Upper lobe of right lung (tissue), 1 donor: ENCODE measurements around the gene PSMB8. TPM values are rescaled to one million over a fixed set of nuclear protein-coding genes. Genes with fewer than 3 reads are reported as not detected.
A peak's percentile ranks its signal among the peaks of the same experiment; 100 is the strongest.

ENCODE experiments used
- ATAC-seq: fragments of 200-7000 bp; cut with Tn5 transposase; one replicate; pipeline ENCODE4 v1.9.1; 2020; ENCODE audit warnings: mild to moderate bottlenecking, moderate library complexity
- DNase-seq: peaks from one replicate; pipeline ENCODE4 v3.0.0-alpha.2; 2020
- H3K27ac ChIP-seq: fragments of 200-600 bp; one replicate; pipeline ENCODE4 v1.8.0; 2022
- H3K27me3 ChIP-seq: fragments of 200-600 bp; one replicate; pipeline ENCODE4 v1.8.0; 2022; ENCODE audit warnings: mild to moderate bottlenecking
- H3K36me3 ChIP-seq: fragments of 200-600 bp; one replicate; pipeline ENCODE4 v1.8.0; 2022
- H3K4me1 ChIP-seq: fragments of 200-600 bp; one replicate; pipeline ENCODE4 v1.8.0; 2022
- H3K4me3 ChIP-seq: fragments of 200-600 bp; one replicate; pipeline ENCODE4 v1.8.0; 2022; ENCODE audit warnings: mild to moderate bottlenecking
- H3K9me3 ChIP-seq: fragments of 200-600 bp; one replicate; pipeline ENCODE4 v1.8.0; 2022
- CTCF ChIP-seq: fragments of 200-600 bp; IDR thresholded peaks from one replicate; pipeline ENCODE4 v1.8.0; 2022; ENCODE audit warnings: antibody characterized with exemption
- intact Hi-C: fragments of 100-400 bp; cut with DNase I; formaldehyde crosslinking; loops from one replicate; pipeline ENCODE4 v1.11.0; 2022
- total RNA-seq: library from RNA; stranded (reverse); fragmentation: NEBNext Ultra II Directional; extraction: Animal tissue kit (Norgen Biotek cat#: 25700); gene quantifications from one replicate; pipeline ENCODE4 v1.2.1, GENCODE V29; 2021
- donor health status: DM: no; HTN: yes; CAD: no; lungs with severe emphysema.

The PSMB8 gene
- total RNA-seq, 1 donor from 2014 or later = 86.9 TPM

- no peak for DNase-seq
These were observed 11.3 kb downstream of the PSMB8 start for GRCh38 chr6:32832535-32832934.

GRCh38 chr6:32830936-32831335 lies 12.9 kb downstream of the PSMB8 start:
- Histone ChIP-seq H3K27me3 (no peaks in the 10 kb centered on the region), H3K36me3 (peaks cover 69% of the 10 kb centered on the region), H3K4me1 (no peaks in the 10 kb centered on the region), H3K4me3 (no peak overlapping the region), H3K9me3 (no peaks in the 10 kb centered on the region), H3K27ac (no peak overlapping the region)
- DNase-seq (no peak), ATAC-seq (no peak)
- TF ChIP-seq CTCF = no peak
- intact Hi-C loops = no loop called here

More at GRCh38 chr6:32832535-32832934, 11.3 kb downstream of the PSMB8 start:
- H3K4me3 ChIP-seq = no peak overlapping the region
- no peaks in the 10 kb centered on the region for H3K27me3 ChIP-seq
- intact Hi-C loops = no loop called here
- peaks cover 11% of the 10 kb centered on the region for H3K4me1 ChIP-seq
- H3K36me3 ChIP-seq = peaks cover 77% of the 10 kb centered on the region
- ATAC-seq = no peak
- no peak for TF ChIP-seq CTCF
- H3K27ac ChIP-seq = no peak overlapping the region
- H3K9me3 ChIP-seq = no peaks in the 10 kb centered on the region

GRCh38 chr6:32830017-32830416 lies 13.8 kb downstream of the PSMB8 start:
- intact Hi-C loops = no loop called here
- H3K36me3 ChIP-seq = peaks cover 60% of the 10 kb centered on the region
- H3K27me3 ChIP-seq = no peaks in the 10 kb centered on the region
- H3K4me1 ChIP-seq = no peaks in the 10 kb centered on the region
- no peak overlapping the region for H3K27ac ChIP-seq
- no peak overlapping the region for H3K4me3 ChIP-seq
- H3K9me3 ChIP-seq = no peaks in the 10 kb centered on the region
- TF ChIP-seq CTCF = no peak
- ATAC-seq (peak; percentile 10), DNase-seq (no peak)

- peak; percentile 38 for ATAC-seq
- Histone ChIP-seq H3K4me3 (no peak overlapping the region), H3K36me3 (peaks cover 55% of the 10 kb centered on the region), H3K27ac (no peak overlapping the region), H3K9me3 (no peaks in the 10 kb centered on the region), H3K4me1 (no peaks in the 10 kb centered on the region), H3K27me3 (no peaks in the 10 kb centered on the region)
- intact Hi-C loops = loop anchor here (5.0 kb wide), 1 partner anchor 38 kb away; no protein-coding TSS in a partner anchor
- TF ChIP-seq CTCF = no peak
- DNase-seq = no peak
These were observed 14.4 kb downstream of the PSMB8 start for GRCh38 chr6:32829495-32829894.

GRCh38 chr6:32827025-32827424 lies 16.8 kb downstream of the PSMB8 start:
- ATAC-seq (no peak), DNase-seq (no peak)
- H3K36me3 ChIP-seq = peaks cover 39% of the 10 kb centered on the region
- no peak for TF ChIP-seq CTCF
- H3K27me3 ChIP-seq = no peaks in the 10 kb centered on the region
- no peak overlapping the region for H3K4me3 ChIP-seq
- no peaks in the 10 kb centered on the region for H3K4me1 ChIP-seq
- intact Hi-C loops = loop anchor here (5.0 kb wide), 1 partner anchor 40 kb away; no protein-coding TSS in a partner anchor
- no peaks in the 10 kb centered on the region for H3K9me3 ChIP-seq
- H3K27ac ChIP-seq = no peak overlapping the region

- peaks cover 30% of the 10 kb centered on the region for H3K36me3 ChIP-seq
- no peaks in the 10 kb centered on the region for H3K4me1 ChIP-seq
- TF ChIP-seq CTCF = peak; percentile 41
- DNase-seq (no peak), ATAC-seq (peak; percentile 61)
- no peaks in the 10 kb centered on the region for H3K9me3 ChIP-seq
- intact Hi-C loops = loop anchor here (5.0 kb wide), 1 partner anchor 41 kb away; no protein-coding TSS in a partner anchor
- H3K27me3 ChIP-seq = no peaks in the 10 kb centered on the region
- H3K4me3 ChIP-seq = no peak overlapping the region
- no peak overlapping the region for H3K27ac ChIP-seq
These were observed 17.9 kb downstream of the PSMB8 start for GRCh38 chr6:32825966-32826365.
